ENCODE results near the gene RPAP3.
A peak's percentile ranks its signal among the peaks of the same experiment; 100 is the strongest.
"Not testable (repeated sequence)": the region's sequence is repeated elsewhere in the genome, so short reads cannot be mapped to it uniquely, and the experiment has no call there.

Gene RPAP3

GRCh38 chr12:47636908-47637780 lies 68.7 kb downstream of the RPAP3 start:
- Histone ChIP-seq H3K36me3 (ENCODE audit: insufficient read depth, insufficient read length, low read length) (no peaks in the 10 kb centered on the region), H3K27me3 (ENCODE audit: insufficient read depth, insufficient read length) (no peaks in the 10 kb centered on the region), H3K9me3 (ENCODE audit: insufficient read depth, low read length) (peaks cover 27% of the 10 kb centered on the region), H3K4me3 (ENCODE audit: insufficient read length, low read depth) (no peak overlapping the region), H3K4me1 (ENCODE audit: insufficient read depth, insufficient read length) (peaks cover 2% of the 10 kb centered on the region), H3K9ac (ENCODE audit: insufficient read length, low read depth) (no peak overlapping the region)
- peak; percentile 67 for DNase-seq (ENCODE audit: low read depth, low spot score)
- TF ChIP-seq ZNF274 (IDR thresholded peaks at IDR 0.05; ENCODE audit: low read depth, low read length) (no peak), YY1 (IDR thresholded peaks at IDR 0.05; ENCODE audit: insufficient read depth, insufficient read length) (no peak), SUZ12 (IDR thresholded peaks at IDR 0.05; ENCODE audit: extremely low read depth, insufficient read depth, insufficient read length) (no peak)

- peaks cover 25% of the 10 kb centered on the region for H3K9me3 ChIP-seq (ENCODE audit: insufficient read depth, low read length)
- H3K27me3 ChIP-seq (ENCODE audit: insufficient read depth, insufficient read length); H3K36me3 ChIP-seq (ENCODE audit: insufficient read depth, insufficient read length, low read length); DNase-seq (ENCODE audit: low read depth, low spot score); H3K4me3 ChIP-seq (ENCODE audit: insufficient read length, low read depth); H3K4me1 ChIP-seq (ENCODE audit: insufficient read depth, insufficient read length); H3K9ac ChIP-seq (ENCODE audit: insufficient read length, low read depth): not testable (repeated sequence)
Observed at GRCh38 chr12:47635770-47636169, 70.1 kb downstream of the RPAP3 start.

GRCh38 chr12:47634127-47634526 lies 71.7 kb downstream of the RPAP3 start:
- DNase-seq (ENCODE audit: low read depth, low spot score), result no peak
- H3K27me3 ChIP-seq (ENCODE audit: insufficient read depth, insufficient read length), result no peaks in the 10 kb centered on the region
- no peak overlapping the region for H3K9ac ChIP-seq (ENCODE audit: insufficient read length, low read depth)
- H3K4me3 ChIP-seq (ENCODE audit: insufficient read length, low read depth), result no peak overlapping the region
- peaks cover 25% of the 10 kb centered on the region for H3K9me3 ChIP-seq (ENCODE audit: insufficient read depth, low read length)
- H3K36me3 ChIP-seq (ENCODE audit: insufficient read depth, insufficient read length, low read length), result no peaks in the 10 kb centered on the region
- TF ChIP-seq ZNF274 (IDR thresholded peaks at IDR 0.05; ENCODE audit: low read depth, low read length), result no peak
- TF ChIP-seq SUZ12 (IDR thresholded peaks at IDR 0.05; ENCODE audit: extremely low read depth, insufficient read depth, insufficient read length), result no peak
- TF ChIP-seq YY1 (IDR thresholded peaks at IDR 0.05; ENCODE audit: insufficient read depth, insufficient read length), result no peak
- H3K4me1 ChIP-seq (ENCODE audit: insufficient read depth, insufficient read length), result peaks cover 2% of the 10 kb centered on the region

GRCh38 chr12:47621960-47622359 lies 83.9 kb downstream of the RPAP3 start:
- DNase-seq (ENCODE audit: low read depth, low spot score), result no peak
- Histone ChIP-seq H3K9me3 (ENCODE audit: insufficient read depth, low read length) (no peaks in the 10 kb centered on the region), H3K4me3 (ENCODE audit: insufficient read length, low read depth) (no peak overlapping the region), H3K9ac (ENCODE audit: insufficient read length, low read depth) (no peak overlapping the region), H3K4me1 (ENCODE audit: insufficient read depth, insufficient read length) (peaks cover 5% of the 10 kb centered on the region), H3K27me3 (ENCODE audit: insufficient read depth, insufficient read length) (no peaks in the 10 kb centered on the region), H3K36me3 (ENCODE audit: insufficient read depth, insufficient read length, low read length) (no peaks in the 10 kb centered on the region)
- TF ChIP-seq SUZ12 (IDR thresholded peaks at IDR 0.05; ENCODE audit: extremely low read depth, insufficient read depth, insufficient read length), result no peak
- no peak for TF ChIP-seq ZNF274 (IDR thresholded peaks at IDR 0.05; ENCODE audit: low read depth, low read length)
- TF ChIP-seq YY1 (IDR thresholded peaks at IDR 0.05; ENCODE audit: insufficient read depth, insufficient read length), result no peak

- no peak overlapping the region for H3K9ac ChIP-seq (ENCODE audit: insufficient read length, low read depth)
- TF ChIP-seq SUZ12 (IDR thresholded peaks at IDR 0.05; ENCODE audit: extremely low read depth, insufficient read depth, insufficient read length) (no peak), ZNF274 (IDR thresholded peaks at IDR 0.05; ENCODE audit: low read depth, low read length) (no peak), YY1 (IDR thresholded peaks at IDR 0.05; ENCODE audit: insufficient read depth, insufficient read length) (no peak)
Observed at GRCh38 chr12:47617476-47617875, 88.4 kb downstream of the RPAP3 start.

GRCh38 chr12:47616440-47616839 lies 89.4 kb downstream of the RPAP3 start:
- Histone ChIP-seq H3K27me3 (ENCODE audit: insufficient read depth, insufficient read length) (no peaks in the 10 kb centered on the region), H3K4me1 (ENCODE audit: insufficient read depth, insufficient read length) (peaks cover 5% of the 10 kb centered on the region), H3K9me3 (ENCODE audit: insufficient read depth, low read length) (peaks cover 29% of the 10 kb centered on the region), H3K36me3 (ENCODE audit: insufficient read depth, insufficient read length, low read length) (no peaks in the 10 kb centered on the region), H3K9ac (ENCODE audit: insufficient read length, low read depth) (no peak overlapping the region), H3K4me3 (ENCODE audit: insufficient read length, low read depth) (no peak overlapping the region)
- TF ChIP-seq ZNF274 (IDR thresholded peaks at IDR 0.05; ENCODE audit: low read depth, low read length) (no peak), YY1 (IDR thresholded peaks at IDR 0.05; ENCODE audit: insufficient read depth, insufficient read length) (no peak), SUZ12 (IDR thresholded peaks at IDR 0.05; ENCODE audit: extremely low read depth, insufficient read depth, insufficient read length) (no peak)
- DNase-seq (ENCODE audit: low read depth, low spot score), result no peak

More at GRCh38 chr12:47617476-47617875, 88.4 kb downstream of the RPAP3 start:
- Histone ChIP-seq H3K4me3 (ENCODE audit: insufficient read length, low read depth) (no peak overlapping the region), H3K36me3 (ENCODE audit: insufficient read depth, insufficient read length, low read length) (no peaks in the 10 kb centered on the region), H3K9me3 (ENCODE audit: insufficient read depth, low read length) (peaks cover 26% of the 10 kb centered on the region), H3K4me1 (ENCODE audit: insufficient read depth, insufficient read length) (peaks cover 5% of the 10 kb centered on the region), H3K27me3 (ENCODE audit: insufficient read depth, insufficient read length) (no peaks in the 10 kb centered on the region)
- no peak for DNase-seq (ENCODE audit: low read depth, low spot score)

- no peak overlapping the region for H3K9ac ChIP-seq (ENCODE audit: insufficient read length, low read depth)
- H3K36me3 ChIP-seq (ENCODE audit: insufficient read depth, insufficient read length, low read length), result no peaks in the 10 kb centered on the region
- no peak overlapping the region for H3K4me3 ChIP-seq (ENCODE audit: insufficient read length, low read depth)
- no peak for DNase-seq (ENCODE audit: low read depth, low spot score)
- H3K27me3 ChIP-seq (ENCODE audit: insufficient read depth, insufficient read length), result no peaks in the 10 kb centered on the region
- H3K4me1 ChIP-seq (ENCODE audit: insufficient read depth, insufficient read length), result peaks cover 5% of the 10 kb centered on the region
- peaks cover 29% of the 10 kb centered on the region for H3K9me3 ChIP-seq (ENCODE audit: insufficient read depth, low read length)
- TF ChIP-seq SUZ12 (IDR thresholded peaks at IDR 0.05; ENCODE audit: extremely low read depth, insufficient read depth, insufficient read length) (no peak), ZNF274 (IDR thresholded peaks at IDR 0.05; ENCODE audit: low read depth, low read length) (no peak), YY1 (IDR thresholded peaks at IDR 0.05; ENCODE audit: insufficient read depth, insufficient read length) (no peak)
Observed at GRCh38 chr12:47615711-47616110, 90.1 kb downstream of the RPAP3 start.

Measured in NT2/D1 (cell line).